Ascending aorta (tissue), 2 donors: ENCODE results near the gene EPB41L2. TPM values are rescaled to one million over a fixed set of nuclear protein-coding genes. Genes with fewer than 3 reads are reported as not detected.

Experiments
- DNase-seq, 2 donors: peaks; one replicate each; pipeline ENCODE4 v3.0.0-alpha.2; 2019; ENCODE audit warnings: low spot score in 2 of 2
- H3K27ac ChIP-seq, 2 donors: fragments of 200-600 bp; sonication (generic); one replicate each; pipeline ENCODE4 v1.5.1; 2016 to 2017; ENCODE audit warnings: mild to moderate bottlenecking in 1 of 2
- H3K27me3 ChIP-seq: fragments of 200-600 bp; sonication (generic); one replicate; pipeline ENCODE4 v1.5.1; 2017
- H3K36me3 ChIP-seq, 2 donors: fragments of 200-600 bp; sonication (generic); one replicate each; pipeline ENCODE4 v1.5.1; 2016
- H3K4me1 ChIP-seq, 2 donors: fragments of 200-600 bp; sonication (generic); one replicate each; pipeline ENCODE4 v1.5.1; 2016 to 2017; ENCODE audit warnings: mild to moderate bottlenecking in 1 of 2
- H3K4me3 ChIP-seq, 2 donors: fragments of 200-600 bp; sonication (generic); one replicate each; pipeline ENCODE4 v1.5.1; 2016 to 2017; ENCODE audit warnings: mild to moderate bottlenecking in 1 of 2
- H3K9me3 ChIP-seq, 2 donors: fragments of 200-600 bp; sonication (generic); one replicate each; pipeline ENCODE4 v1.5.1; 2016
- CTCF ChIP-seq, 3 experiments: fragments of 200-600 bp in 2 of 3; fragments of 450-650 bp in 1 of 3; sonication (generic) in 2 of 3; IDR thresholded peaks; one replicate each; pipeline ENCODE4 v1.5.1; 2016 to 2019; ENCODE audit warnings: antibody characterized with exemption in 3 of 3, mild to moderate bottlenecking in 1 of 3, moderate library complexity in 1 of 3
- intact Hi-C: fragments of 100-400 bp; cut with DNase I; formaldehyde crosslinking; loops from one replicate; pipeline ENCODE4 v1.15.1; 2023
- total RNA-seq: library from RNA; depleted of rRNA; stranded (reverse); fragments of >200 nt; gene quantifications from one replicate; pipeline ENCODE4 v1.1.0, GENCODE V29; 2016

Gene EPB41L2
- total RNA-seq, 1 donor from 2014 or later = 163 TPM

- TF ChIP-seq CTCF (IDR thresholded peaks at IDR 0.05) = no peak
- Histone ChIP-seq H3K27ac (no peak overlapping the region), H3K27me3 (no peaks in the 10 kb centered on the region), H3K36me3 (no peaks in the 10 kb centered on the region), H3K4me3 (no peak overlapping the region), H3K4me1 (peaks cover 0 to 2% of the 10 kb centered on the region in 2 donors), H3K9me3 (no peaks in the 10 kb centered on the region)
- no peak for DNase-seq
- intact Hi-C loops = no loop called here
Observed at GRCh38 chr6:131036601-131037000, 26.4 kb downstream of the EPB41L2 start.

- Histone ChIP-seq H3K9me3 (no peaks in the 10 kb centered on the region), H3K4me1 (peaks cover 0 to 2% of the 10 kb centered on the region in 2 donors), H3K27ac (no peak overlapping the region), H3K27me3 (no peaks in the 10 kb centered on the region), H3K4me3 (no peak overlapping the region), H3K36me3 (no peaks in the 10 kb centered on the region)
- no peak for DNase-seq
- TF ChIP-seq CTCF (IDR thresholded peaks at IDR 0.05) = no peak
- intact Hi-C loops = no loop called here
Observed at GRCh38 chr6:131036143-131036542, 26.9 kb downstream of the EPB41L2 start.

GRCh38 chr6:131035582-131035981 lies 27.5 kb downstream of the EPB41L2 start:
- DNase-seq = no peak
- no peak overlapping the region for H3K4me3 ChIP-seq
- H3K4me1 ChIP-seq = peaks cover 0 to 2% of the 10 kb centered on the region in 2 donors
- no peaks in the 10 kb centered on the region for H3K9me3 ChIP-seq
- H3K27me3 ChIP-seq = no peaks in the 10 kb centered on the region
- no peaks in the 10 kb centered on the region for H3K36me3 ChIP-seq
- no peak for TF ChIP-seq CTCF (IDR thresholded peaks at IDR 0.05)
- intact Hi-C loops = no loop called here
- no peak overlapping the region for H3K27ac ChIP-seq

GRCh38 chr6:131033631-131034030 lies 29.4 kb downstream of the EPB41L2 start:
- DNase-seq = no peak
- Histone ChIP-seq H3K4me3 (no peak overlapping the region), H3K4me1 (peaks cover 0 to 10% of the 10 kb centered on the region in 2 donors), H3K27me3 (no peaks in the 10 kb centered on the region), H3K36me3 (no peaks in the 10 kb centered on the region), H3K9me3 (no peaks in the 10 kb centered on the region), H3K27ac (no peak overlapping the region)
- TF ChIP-seq CTCF (IDR thresholded peaks at IDR 0.05) = no peak
- intact Hi-C loops = no loop called here

- Histone ChIP-seq H3K36me3 (no peaks in the 10 kb centered on the region), H3K27ac (no peak overlapping the region), H3K27me3 (no peaks in the 10 kb centered on the region), H3K9me3 (no peaks in the 10 kb centered on the region), H3K4me1 (peaks cover 0 to 8% of the 10 kb centered on the region in 2 donors), H3K4me3 (no peak overlapping the region)
- no peak for TF ChIP-seq CTCF (IDR thresholded peaks at IDR 0.05)
- no peak for DNase-seq
- intact Hi-C loops = no loop called here
Observed at GRCh38 chr6:131029626-131030297, 33.3 kb downstream of the EPB41L2 start.

- peaks cover 0 to 8% of the 10 kb centered on the region in 2 donors for H3K4me1 ChIP-seq
- H3K36me3 ChIP-seq = no peaks in the 10 kb centered on the region
- intact Hi-C loops = no loop called here
- H3K27ac ChIP-seq = no peak overlapping the region
- no peak for DNase-seq
- no peaks in the 10 kb centered on the region for H3K9me3 ChIP-seq
- TF ChIP-seq CTCF (IDR thresholded peaks at IDR 0.05) = no peak
- H3K4me3 ChIP-seq = no peak overlapping the region
- no peaks in the 10 kb centered on the region for H3K27me3 ChIP-seq
Observed at GRCh38 chr6:131027326-131027725, 35.7 kb downstream of the EPB41L2 start.
